ENCODE measurements around the gene DDX51. TPM values are rescaled to one million over a fixed set of nuclear protein-coding genes. Genes with fewer than 3 reads are reported as not detected.

DDX51 gene
- total and polyA plus RNA-seq, 2 of the 13 experiments (the other 11 are each of a cell fraction or from before 2014, with no cell fraction given) = 10.1 TPM

DNA sequence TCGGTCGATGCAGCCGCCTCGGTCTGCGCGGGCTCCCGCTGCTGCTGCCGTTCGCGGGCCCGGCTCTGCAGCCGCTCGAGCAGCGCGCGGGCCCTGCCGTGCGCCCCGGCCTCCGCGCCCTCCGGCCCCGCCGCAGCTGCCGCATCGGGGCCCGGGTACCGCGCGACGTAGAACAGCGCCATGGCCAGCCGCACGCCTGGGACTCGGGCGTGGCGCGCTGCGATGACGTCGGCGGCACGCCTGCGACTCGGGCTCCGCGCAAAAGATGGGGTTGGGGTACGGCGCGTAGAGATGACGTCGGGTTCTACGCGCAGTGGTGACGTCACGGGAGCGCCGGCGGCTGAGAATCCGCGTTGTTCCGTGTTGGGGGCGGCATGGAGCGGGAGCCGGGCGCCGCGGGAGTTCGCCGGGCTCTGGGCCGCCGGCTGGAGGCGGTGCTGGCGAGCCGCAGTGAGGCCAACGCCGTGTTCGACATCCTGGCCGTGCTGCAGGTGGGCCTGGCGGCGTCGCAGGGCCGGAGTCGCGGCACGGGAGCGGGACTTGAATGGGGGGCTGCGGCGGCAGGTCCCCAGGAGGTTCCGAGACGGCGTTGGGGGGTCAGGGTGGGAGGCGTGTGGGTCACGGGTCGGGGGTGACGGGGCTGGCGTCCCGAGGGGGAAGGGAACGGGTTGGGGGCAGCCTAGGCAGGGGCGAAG lies at the start of gene DDX51, which contains the start of gene NOC4L (continued):
- TF ChIP-seq, protein P1, sequence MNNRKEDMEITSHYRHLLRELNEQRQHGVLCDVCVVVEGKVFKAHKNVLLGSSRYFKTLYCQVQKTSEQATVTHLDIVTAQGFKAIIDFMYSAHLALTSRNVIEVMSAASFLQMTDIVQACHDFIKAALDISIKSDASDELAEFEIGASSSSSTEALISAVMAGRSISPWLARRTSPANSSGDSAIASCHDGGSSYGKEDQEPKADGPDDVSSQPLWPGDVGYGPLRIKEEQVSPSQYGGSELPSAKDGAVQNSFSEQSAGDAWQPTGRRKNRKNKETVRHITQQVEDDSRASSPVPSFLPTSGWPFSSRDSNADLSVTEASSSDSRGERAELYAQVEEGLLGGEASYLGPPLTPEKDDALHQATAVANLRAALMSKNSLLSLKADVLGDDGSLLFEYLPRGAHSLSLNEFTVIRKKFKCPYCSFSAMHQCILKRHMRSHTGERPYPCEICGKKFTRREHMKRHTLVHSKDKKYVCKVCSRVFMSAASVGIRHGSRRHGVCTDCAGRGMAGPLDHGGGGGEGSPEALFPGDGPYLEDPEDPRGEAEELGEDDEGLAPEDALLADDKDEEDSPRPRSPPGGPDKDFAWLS (CRISPR knock-in tag; IDR thresholded peaks at IDR 0.05; ENCODE audit: borderline replicate concordance) = peak; percentile 56; the same call in 1 of the 2 replicates
- TF ChIP-seq, protein P2, sequence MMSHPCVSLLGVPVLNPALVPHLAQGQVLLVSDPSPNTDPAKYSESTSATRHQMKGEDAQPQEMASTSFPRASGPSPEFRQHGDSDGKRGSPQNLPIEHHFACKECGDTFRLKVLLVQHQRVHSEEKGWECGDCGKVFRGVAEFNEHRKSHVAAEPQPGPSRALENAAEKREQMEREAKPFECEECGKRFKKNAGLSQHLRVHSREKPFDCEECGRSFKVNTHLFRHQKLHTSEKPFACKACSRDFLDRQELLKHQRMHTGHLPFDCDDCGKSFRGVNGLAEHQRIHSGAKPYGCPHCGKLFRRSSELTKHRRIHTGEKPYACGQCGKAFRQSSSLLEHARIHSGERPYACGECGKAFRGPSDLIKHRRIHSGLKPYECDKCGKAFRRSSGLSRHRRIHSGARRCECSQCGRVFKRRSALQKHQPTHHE (CRISPR knock-in tag; IDR thresholded peaks at IDR 0.05; ENCODE audit: borderline replicate concordance) = no peak
- TF ChIP-seq, protein P3, sequence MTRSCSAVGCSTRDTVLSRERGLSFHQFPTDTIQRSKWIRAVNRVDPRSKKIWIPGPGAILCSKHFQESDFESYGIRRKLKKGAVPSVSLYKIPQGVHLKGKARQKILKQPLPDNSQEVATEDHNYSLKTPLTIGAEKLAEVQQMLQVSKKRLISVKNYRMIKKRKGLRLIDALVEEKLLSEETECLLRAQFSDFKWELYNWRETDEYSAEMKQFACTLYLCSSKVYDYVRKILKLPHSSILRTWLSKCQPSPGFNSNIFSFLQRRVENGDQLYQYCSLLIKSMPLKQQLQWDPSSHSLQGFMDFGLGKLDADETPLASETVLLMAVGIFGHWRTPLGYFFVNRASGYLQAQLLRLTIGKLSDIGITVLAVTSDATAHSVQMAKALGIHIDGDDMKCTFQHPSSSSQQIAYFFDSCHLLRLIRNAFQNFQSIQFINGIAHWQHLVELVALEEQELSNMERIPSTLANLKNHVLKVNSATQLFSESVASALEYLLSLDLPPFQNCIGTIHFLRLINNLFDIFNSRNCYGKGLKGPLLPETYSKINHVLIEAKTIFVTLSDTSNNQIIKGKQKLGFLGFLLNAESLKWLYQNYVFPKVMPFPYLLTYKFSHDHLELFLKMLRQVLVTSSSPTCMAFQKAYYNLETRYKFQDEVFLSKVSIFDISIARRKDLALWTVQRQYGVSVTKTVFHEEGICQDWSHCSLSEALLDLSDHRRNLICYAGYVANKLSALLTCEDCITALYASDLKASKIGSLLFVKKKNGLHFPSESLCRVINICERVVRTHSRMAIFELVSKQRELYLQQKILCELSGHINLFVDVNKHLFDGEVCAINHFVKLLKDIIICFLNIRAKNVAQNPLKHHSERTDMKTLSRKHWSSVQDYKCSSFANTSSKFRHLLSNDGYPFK (CRISPR knock-in tag; IDR thresholded peaks at IDR 0.05; ENCODE audit: borderline replicate concordance) = peak; percentile 79; the same call in 1 of the 2 replicates
- TF ChIP-seq ZNF17 (CRISPR knock-in tag; IDR thresholded peaks at IDR 0.05) (no peak), TARDBP (CRISPR knock-in tag; IDR thresholded peaks at IDR 0.05) (peak; percentile 88; the same call in 1 of the 2 replicates), TBX3 (IDR thresholded peaks at IDR 0.05; ENCODE audit: borderline replicate concordance) (0 out of 2 replicates have a peak, but pooled peaks have one; percentile 32), ZNF761 (CRISPR knock-in tag; conservative IDR thresholded peaks at IDR 0.05) (peak; percentile 86), GTF2F1 (IDR thresholded peaks at IDR 0.05; ENCODE audit: low read length) (no peak), ZMYM2 (CRISPR knock-in tag; IDR thresholded peaks at IDR 0.05) (no peak), ZBTB38 (CRISPR knock-in tag; IDR thresholded peaks at IDR 0.05) (no peak; the same call in none of the 2 replicates), ZSCAN20 (CRISPR knock-in tag; IDR thresholded peaks at IDR 0.05; ENCODE audit: borderline replicate concordance) (no peak), ZBTB21 (CRISPR knock-in tag; IDR thresholded peaks at IDR 0.05) (peak; percentile 98), MEIS1 (CRISPR knock-in tag; IDR thresholded peaks at IDR 0.05; ENCODE audit: borderline replicate concordance) (peak; percentile 70), HDAC1 (CRISPR knock-in tag; IDR thresholded peaks at IDR 0.05) (peak; percentile 99), ZNF781 (CRISPR knock-in tag; IDR thresholded peaks at IDR 0.05; ENCODE audit: borderline replicate concordance, not compliant biosample characterization) (no peak), ZBTB7A (CRISPR knock-in tag; IDR thresholded peaks at IDR 0.05) (0 out of 2 replicates have a peak, but pooled peaks have one; percentile 55), ZNF431 (CRISPR knock-in tag; IDR thresholded peaks at IDR 0.05; ENCODE audit: borderline replicate concordance, low read depth) (no peak)
- TF ChIP-seq, protein P4, sequence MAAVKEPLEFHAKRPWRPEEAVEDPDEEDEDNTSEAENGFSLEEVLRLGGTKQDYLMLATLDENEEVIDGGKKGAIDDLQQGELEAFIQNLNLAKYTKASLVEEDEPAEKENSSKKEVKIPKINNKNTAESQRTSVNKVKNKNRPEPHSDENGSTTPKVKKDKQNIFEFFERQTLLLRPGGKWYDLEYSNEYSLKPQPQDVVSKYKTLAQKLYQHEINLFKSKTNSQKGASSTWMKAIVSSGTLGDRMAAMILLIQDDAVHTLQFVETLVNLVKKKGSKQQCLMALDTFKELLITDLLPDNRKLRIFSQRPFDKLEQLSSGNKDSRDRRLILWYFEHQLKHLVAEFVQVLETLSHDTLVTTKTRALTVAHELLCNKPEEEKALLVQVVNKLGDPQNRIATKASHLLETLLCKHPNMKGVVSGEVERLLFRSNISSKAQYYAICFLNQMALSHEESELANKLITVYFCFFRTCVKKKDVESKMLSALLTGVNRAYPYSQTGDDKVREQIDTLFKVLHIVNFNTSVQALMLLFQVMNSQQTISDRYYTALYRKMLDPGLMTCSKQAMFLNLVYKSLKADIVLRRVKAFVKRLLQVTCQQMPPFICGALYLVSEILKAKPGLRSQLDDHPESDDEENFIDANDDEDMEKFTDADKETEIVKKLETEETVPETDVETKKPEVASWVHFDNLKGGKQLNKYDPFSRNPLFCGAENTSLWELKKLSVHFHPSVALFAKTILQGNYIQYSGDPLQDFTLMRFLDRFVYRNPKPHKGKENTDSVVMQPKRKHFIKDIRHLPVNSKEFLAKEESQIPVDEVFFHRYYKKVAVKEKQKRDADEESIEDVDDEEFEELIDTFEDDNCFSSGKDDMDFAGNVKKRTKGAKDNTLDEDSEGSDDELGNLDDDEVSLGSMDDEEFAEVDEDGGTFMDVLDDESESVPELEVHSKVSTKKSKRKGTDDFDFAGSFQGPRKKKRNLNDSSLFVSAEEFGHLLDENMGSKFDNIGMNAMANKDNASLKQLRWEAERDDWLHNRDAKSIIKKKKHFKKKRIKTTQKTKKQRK (IDR thresholded peaks at IDR 0.05; ENCODE audit: low read length) = no peak
